CD4-positive, alpha-beta T cell treated with Interleukin-15 for 4 hours (primary cell): ENCODE results near the gene CORO2B.

ENCODE experiments used
- DNase-seq: peaks from one replicate; pipeline ENCODE4 v3.0.0-alpha.2; 2020; ENCODE audit warnings: low spot score

Gene CORO2B

GRCh38 chr15:68627995-68628394 is 49.2 kb downstream of the CORO2B start:
- no peak for DNase-seq

DNA sequence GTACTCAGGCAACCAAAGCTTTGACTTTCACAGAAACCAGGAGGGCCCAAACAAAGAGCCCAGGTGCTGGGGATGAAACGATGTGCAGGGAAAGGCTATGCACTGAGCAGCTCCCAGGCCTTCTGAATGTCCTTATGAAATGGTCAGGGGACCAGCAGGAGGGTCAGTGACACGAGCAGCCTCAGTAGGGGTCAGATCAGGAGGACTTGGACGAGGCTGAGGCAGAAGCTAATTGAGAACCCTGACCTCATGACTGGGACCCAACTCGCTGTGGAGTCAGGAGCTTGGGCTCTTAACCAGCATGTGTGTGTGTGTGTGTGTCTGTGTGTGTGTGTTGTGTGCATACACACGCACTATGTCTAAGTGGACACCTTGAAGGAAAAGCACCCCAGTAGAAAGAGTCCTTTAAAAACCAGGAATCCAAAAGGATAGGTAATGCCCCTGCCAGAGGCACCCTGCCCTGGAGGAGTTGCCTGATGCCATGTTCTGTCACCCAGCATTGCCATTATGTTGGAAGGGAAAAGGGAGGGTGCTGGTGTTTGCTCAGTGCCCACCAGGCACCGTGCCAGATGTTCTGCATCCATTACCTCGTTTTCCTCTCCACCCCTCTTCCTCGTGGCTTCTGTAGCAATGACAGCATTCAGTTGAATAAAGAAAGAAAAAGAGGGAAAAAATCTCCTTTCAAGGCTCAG is 50.9 kb downstream of the CORO2B start:
- DNase-seq: no peak

DNA sequence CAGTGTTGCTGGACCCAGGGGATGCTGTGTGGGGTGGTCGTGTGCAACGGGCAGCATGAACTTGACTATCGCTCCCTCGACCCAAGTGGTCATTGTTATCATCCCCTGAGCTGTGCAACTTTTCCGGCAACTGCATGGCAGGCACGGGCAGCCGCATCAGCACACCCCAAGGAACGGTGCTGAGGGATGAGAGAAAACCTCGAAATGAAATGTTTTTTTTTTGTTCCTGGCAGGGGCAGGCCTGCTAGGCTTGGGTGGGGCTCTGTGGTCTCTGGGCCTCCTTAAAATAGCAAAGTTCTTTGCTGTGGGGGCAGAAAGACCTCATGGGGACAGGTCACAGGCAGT is 51.4 kb downstream of the CORO2B start:
- no peak for DNase-seq

DNA sequence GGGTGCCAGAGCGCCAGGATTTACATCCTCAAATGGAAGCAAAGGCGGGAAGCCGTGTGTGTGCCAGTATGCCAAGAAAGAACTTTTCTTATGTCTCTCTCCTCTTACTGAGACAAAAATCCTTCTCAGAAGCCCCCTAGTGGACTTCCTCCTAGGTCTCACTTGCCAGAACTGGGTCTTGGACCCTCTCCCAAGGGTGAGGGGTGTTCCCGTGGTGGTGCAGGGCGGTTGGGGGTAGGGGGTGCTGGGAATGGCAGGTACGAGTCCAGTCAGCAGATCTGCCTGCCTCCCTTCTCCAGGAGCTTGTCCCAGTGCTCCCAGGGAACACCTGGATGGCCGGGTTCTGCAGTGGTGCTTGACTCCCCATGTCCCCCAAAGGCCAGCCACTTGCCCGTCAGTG is 52.0 kb downstream of the CORO2B start:
- no peak for DNase-seq

GRCh38 chr15:68631601-68632051 is 52.8 kb downstream of the CORO2B start:
- DNase-seq: no peak

DNA sequence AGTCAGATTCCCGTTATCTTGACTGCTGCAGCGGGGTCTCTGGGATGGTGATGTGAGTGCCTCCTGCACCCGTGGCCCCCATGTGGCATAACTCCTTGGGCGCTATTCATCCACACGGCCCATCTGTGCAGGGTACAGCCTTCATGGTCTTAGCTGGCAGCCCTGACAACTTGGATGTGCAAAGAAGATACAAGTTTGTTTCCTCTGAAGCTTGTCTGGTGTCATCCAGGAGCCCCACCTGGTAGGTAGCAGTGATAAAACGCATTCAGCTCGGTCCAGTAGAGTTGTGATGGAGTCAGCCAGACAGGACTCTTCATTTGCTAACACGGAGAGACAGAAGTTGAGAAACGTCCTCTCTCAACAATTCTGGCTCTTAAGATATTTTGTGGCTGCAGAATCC is 53.3 kb downstream of the CORO2B start:
- DNase-seq: no peak

DNA sequence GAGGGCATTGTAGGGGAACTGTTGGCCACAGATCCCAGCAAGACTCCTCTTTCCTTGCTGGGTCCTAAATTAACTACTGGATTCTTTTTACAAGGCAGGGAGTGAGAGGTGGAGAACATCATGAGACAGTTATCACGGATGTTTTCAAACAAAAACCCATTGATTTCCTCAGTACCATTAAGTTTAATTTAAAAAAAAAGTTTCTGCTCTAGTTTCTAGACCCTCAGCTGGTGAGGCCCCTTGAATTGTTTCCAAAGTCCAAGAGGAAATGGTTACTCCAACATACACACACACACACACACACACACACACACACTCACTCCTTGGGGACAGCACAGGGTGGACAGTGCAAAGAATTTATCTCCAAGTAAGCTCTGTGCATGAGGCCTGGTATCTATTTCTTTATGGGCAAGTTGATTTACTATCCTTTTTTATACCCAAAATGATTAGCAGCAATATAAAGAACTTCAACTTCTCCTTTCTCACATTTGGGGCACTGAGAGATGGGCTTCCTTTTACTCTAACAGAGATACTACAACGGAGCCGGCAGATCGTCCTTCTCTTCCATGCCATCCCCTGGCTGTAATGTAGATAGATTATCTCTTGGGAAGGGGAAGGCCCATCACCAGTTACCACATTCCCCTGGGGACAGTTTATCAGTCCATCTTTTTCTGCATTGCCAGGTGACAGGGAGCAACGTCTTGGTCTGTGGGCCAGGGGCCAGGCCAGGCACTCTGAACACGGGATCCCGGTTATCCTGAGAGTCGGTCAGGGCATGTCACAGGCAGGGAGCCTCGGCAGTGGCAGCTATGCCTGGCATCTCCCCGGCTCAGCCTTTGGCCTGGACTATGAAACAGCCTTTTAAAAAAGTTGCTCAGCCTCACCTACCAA is 54.7 kb downstream of the CORO2B start:
- DNase-seq: no peak

- DNase-seq: no peak
Observed at GRCh38 chr15:68634122-68634482, 55.3 kb downstream of the CORO2B start.

GRCh38 chr15:68634531-68634930 is 55.7 kb downstream of the CORO2B start:
- no peak for DNase-seq

- no peak for DNase-seq
Observed at GRCh38 chr15:68635141-68635540, 56.3 kb downstream of the CORO2B start.

DNA sequence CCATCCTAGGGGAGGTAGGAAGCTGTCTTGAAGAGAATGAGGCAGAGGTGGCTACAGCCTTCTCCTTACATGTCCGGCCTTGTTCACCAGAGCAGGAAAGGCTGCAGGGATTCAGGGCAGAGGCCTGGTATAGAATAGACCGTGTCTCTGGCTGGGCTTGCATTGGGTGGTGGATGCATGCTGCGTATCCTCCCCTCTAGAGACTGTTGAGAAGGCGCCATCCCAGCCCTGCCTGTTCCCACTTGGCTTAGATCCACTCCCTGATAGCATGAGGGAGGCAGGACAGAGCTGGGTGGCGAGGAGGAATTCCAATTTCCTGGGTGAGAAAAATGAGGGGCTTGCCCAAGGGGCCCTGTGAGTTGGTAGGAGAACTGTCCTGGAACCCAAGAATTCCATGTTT is 57.5 kb downstream of the CORO2B start:
- DNase-seq: no peak

DNA sequence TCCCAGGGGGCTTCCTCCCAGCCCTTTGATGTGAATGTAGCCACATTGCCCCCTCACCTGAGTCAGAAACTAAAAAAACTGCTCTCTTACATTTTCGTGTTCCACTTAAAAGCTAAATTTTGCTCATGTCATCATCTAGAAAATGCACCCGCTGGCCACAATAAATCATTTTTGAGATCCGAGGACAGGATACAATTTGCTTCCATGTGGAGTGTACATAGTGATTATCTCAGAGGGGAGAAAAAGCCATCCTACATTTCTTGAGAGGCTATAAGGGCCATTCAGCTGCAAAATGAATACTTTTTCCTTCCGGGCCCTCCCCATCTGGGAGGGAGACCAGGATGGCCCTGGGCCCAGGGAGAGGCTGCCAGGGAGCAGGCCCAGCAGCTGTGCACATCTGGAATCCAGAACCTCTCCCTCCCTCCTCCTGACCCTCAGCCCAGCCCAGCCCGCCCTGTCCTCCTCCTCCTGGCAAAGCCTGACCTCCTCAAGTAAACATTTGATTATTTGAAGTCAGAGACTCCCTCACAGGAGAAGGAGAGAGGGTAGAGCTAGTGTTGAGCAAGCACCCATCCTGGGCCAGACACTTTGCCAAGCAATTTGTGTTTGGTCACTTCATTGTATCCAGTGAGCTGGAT is 59.1 kb downstream of the CORO2B start:
- no peak for DNase-seq

DNA sequence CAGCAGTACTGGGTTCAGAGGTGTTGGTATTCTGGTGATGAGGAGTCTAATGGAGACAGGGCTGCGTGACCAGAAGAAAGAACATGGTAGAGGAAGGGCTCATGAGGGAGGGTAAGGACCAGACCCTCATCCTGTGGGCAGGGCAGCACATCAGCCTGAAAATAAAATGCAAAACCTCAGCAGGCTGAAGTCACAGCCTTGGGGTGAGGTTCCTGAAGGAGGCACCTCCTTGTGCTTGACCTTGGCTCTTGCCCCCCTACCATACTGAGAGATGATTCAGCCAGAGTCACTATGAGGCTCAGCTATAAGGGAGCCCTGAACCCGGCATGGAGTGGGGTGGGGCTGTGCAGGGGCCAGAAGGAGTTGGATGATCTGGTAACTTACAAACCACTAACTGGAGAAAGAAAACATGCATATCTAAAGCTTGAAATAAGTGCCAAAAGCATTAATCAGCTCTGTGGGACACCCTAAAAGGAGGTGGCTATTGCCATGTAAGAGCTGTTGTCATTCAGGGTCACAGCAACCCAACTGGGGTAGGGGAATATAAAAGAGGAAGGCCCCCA is 60.2 kb downstream of the CORO2B start:
- DNase-seq: no peak

- no peak for DNase-seq
Observed at GRCh38 chr15:68639926-68640600, 61.3 kb downstream of the CORO2B start.

GRCh38 chr15:68640791-68641331 is 62.1 kb downstream of the CORO2B start:
- no peak for DNase-seq

DNA sequence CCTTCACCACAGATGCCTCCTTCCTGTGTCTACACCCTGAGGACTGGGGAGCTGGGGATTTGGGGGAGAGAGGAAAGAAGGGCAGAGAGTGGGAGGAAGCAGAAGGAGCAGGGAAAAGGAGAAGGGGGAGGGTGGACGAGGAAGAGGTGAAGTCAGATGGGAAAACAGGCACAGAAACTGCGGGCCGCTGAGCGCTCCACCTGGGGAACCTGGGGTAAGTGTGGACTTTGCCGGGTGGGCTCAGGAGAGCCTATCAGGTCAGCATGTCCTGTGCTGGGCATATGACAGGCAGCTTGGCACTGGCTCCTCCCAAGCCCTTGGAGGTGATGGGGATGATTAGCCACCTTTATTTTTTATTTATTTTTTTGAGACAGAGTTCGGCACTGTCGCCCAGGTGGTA is 62.6 kb downstream of the CORO2B start:
- DNase-seq: no peak

DNA sequence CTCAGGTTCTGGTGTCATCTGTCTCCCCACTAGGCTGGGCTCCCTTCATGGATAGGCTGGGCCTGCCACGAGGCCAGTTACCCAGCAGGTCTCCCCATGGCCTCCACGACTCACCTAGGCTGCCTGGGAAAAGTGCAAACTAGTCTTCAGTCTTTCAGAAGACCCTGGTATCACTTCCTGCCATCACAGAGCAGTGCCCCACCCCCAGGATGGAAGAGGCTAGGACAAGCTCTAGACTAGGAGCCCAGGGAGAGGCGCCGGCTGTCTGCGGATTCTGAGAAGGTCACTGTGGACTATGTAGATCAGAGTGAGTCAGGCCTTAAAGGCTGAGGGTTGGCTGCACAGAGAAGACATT is 63.7 kb downstream of the CORO2B start:
- DNase-seq: no peak

DNA sequence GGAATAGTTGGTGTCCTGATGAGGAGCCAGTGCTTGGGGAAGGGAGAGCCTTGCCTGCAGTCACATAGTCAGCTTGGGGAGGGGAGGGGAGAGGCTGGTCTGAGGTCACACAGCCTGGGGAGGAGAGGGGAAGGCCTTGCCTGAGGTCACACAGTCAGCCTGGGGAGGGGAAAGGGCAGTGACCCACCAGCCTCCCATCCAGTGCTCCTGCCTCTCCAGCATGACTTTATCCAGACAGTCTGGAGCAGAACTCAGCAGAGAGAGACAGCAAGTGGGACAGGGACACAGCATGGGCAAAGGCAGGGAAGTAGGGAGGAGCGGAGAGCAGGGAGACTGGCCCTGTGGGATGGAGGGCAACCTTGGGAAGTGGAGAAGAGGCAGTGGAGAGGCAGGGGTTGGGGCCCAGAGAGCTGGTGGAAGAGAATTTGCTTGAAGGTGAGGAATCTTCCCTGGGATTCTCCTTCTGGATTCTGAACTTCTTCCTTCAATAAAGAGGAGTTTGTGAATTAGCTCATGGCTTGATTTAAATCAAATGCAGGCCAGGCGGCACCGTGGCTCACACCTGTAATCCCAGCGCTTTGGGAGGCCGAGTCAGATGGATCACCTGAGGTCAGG is 64.5 kb downstream of the CORO2B start:
- no peak for DNase-seq

DNA sequence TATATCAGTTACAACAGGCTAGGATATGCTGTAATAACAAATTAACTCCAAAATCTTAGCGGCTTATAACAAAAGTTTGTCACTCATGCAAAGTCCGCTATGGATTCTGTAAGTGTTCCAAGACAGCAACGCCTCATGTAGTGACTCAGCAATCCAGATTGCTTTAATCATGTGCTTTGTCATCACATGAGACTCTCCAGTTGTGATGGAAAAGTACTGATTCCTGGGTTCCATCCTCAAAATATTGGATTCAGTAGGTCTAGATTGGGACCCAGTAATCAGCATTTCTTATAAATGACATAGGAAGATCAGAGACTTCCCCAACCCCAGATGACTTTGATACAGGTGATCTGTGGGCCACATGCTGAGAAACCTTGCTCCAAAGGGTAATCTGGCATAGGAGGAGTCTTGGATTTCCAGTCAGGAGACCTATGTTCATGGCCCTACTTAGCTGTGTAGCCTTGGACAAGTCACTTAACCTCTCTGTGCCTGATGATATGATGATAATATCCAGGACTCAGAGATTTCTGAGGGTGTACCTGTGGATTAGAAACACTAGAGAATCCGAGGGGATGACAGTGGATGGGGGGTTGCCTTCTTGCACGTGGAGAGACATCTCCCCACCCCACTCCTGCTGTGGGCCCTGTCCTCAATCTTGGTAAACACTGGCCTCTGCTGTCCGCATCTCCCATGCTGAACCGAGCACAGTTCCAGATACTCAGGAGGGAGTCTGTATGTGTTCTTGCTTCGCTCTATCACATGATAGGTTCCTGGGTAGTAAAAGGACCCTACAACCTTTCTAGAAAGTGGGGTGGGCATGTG is 65.5 kb downstream of the CORO2B start:
- no peak for DNase-seq

GRCh38 chr15:68644996-68645395 is 66.2 kb downstream of the CORO2B start:
- DNase-seq: no peak

DNA sequence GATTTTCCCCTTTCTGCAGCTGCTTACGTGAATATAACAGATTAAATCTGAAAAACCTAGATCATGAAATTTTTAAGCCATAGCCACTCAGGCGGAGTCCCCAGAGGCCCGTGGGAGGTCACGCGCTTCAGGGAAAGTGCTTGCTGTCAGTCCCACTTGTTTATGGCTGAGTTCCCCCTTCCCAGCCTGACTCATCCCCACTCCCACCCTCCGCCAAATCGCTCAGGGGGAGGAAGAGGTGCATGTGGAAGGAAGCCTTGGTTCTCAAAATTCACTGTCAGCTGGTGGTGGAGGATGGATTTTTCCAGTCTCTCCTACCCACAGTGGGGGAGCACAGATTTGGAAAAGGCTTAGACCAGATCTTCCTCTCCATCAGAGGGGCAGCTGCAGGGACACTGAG is 67.4 kb downstream of the CORO2B start:
- DNase-seq: no peak
